HG03095 (cell line): Measurements from ENCODE around the gene NDUFAF2.
"Not testable (repeated sequence)": the region's sequence is repeated elsewhere in the genome, so short reads cannot be mapped to it uniquely, and the experiment has no call there.

ENCODE experiments used
- ATAC-seq: cut with Tn5 transposase; IDR thresholded peaks from one replicate; pipeline ENCODE4 v1.9.1; 2021; ENCODE audit warnings: moderate library complexity; ENCODE audit not compliant: unreplicated experiment

The NDUFAF2 gene

GRCh38 chr5:61171479-61171878, 226.5 kb downstream of the NDUFAF2 start:
- no peak for ATAC-seq

- ATAC-seq, result no peak
These were observed 231.6 kb downstream of the NDUFAF2 start for GRCh38 chr5:61176631-61177030.

- peak; percentile 11 for ATAC-seq
These were observed 232.1 kb downstream of the NDUFAF2 start for GRCh38 chr5:61177070-61177469.

- peak; percentile 78 for ATAC-seq
These were observed 232.7 kb downstream of the NDUFAF2 start for GRCh38 chr5:61177716-61178115.

- ATAC-seq, result no peak
These were observed 233.7 kb downstream of the NDUFAF2 start for GRCh38 chr5:61178702-61179101.

- no peak for ATAC-seq
These were observed 235.9 kb downstream of the NDUFAF2 start for GRCh38 chr5:61180886-61181285.

- no peak for ATAC-seq
These were observed 237.4 kb downstream of the NDUFAF2 start for GRCh38 chr5:61182449-61182848.

GRCh38 chr5:61183538-61183937, 238.5 kb downstream of the NDUFAF2 start:
- ATAC-seq, result no peak

- ATAC-seq, result no peak
These were observed 239.7 kb downstream of the NDUFAF2 start for GRCh38 chr5:61184708-61185107.

GRCh38 chr5:61186634-61187033, 241.6 kb downstream of the NDUFAF2 start:
- ATAC-seq, result no peak

GRCh38 chr5:61187352-61187751, 242.3 kb downstream of the NDUFAF2 start:
- ATAC-seq, result not testable (repeated sequence)

- not testable (repeated sequence) for ATAC-seq
These were observed 242.8 kb downstream of the NDUFAF2 start for GRCh38 chr5:61187826-61188225.

- ATAC-seq, result no peak
These were observed 253.6 kb downstream of the NDUFAF2 start for GRCh38 chr5:61198606-61199005.

- ATAC-seq, result no peak
These were observed 255.7 kb downstream of the NDUFAF2 start for GRCh38 chr5:61200582-61201155.

GRCh38 chr5:61202213-61202612, 257.2 kb downstream of the NDUFAF2 start:
- no peak for ATAC-seq
